Body of pancreas (tissue), 4 donors: Measurements from ENCODE around the gene ARHGAP24.

Experiments
- CTCF ChIP-seq, 7 experiments: fragments of 450-650 bp in 4 of 7; fragments of 200-600 bp in 3 of 7; sonication (generic) in 3 of 7; IDR thresholded peaks; one replicate each; pipeline ENCODE4 v1.5.1; 2016 to 2019; ENCODE audit warnings: antibody characterized with exemption in 7 of 7
- POLR2A ChIP-seq, 3 donors: fragments of 450-650 bp; IDR thresholded peaks; one replicate each; pipeline ENCODE4 v1.6.1; 2016; ENCODE audit warnings: antibody characterized with exemption in 3 of 3, mild to moderate bottlenecking in 2 of 3

DNA sequence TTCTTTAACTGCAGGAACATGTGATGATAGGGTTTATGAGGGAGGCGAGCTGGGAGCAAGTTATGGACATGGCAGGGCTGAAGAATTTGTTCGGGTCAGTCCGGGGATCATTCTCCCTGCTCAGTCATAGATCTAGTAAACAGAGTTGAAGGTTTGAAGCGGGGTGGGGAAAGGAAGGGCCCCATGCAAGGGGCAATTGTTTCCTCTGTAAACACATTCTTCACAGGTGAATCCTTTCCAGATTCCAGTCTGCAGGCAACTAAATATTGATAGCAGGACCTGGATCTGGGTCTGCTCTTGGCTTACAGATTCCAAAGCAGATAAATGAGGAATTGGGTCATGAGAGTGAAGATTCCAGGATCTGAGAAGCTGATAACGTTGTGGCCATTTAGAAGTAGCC is 44.3 kb upstream of the ARHGAP24 start:
- no peak for TF ChIP-seq CTCF (IDR thresholded peaks at IDR 0.05)
- TF ChIP-seq POLR2A (IDR thresholded peaks at IDR 0.05): no peak
